Coronary artery (tissue), 2 donors: ENCODE results near the gene NSMF.

Experiments
- DNase-seq: peaks from one replicate; pipeline ENCODE4 v3.0.0-alpha.2; 2017; ENCODE audit warnings: low spot score
- H3K27ac ChIP-seq, 2 donors: fragments of 200-600 bp; sonication (generic); one replicate each; pipeline ENCODE4 v1.5.1; 2016 to 2019
- H3K4me3 ChIP-seq: fragments of 200-600 bp; sonication (generic); 2 replicates; pipeline ENCODE4 v1.5.1; 2016; ENCODE audit warnings: mild to moderate bottlenecking, moderate library complexity
- TF ChIP-seq, protein P1 (sequence below): fragments of 200-600 bp; sonication (generic); IDR thresholded peaks from one replicate; pipeline ENCODE4 v1.5.1; 2019; ENCODE audit warnings: antibody characterized with exemption

NSMF gene

DNA sequence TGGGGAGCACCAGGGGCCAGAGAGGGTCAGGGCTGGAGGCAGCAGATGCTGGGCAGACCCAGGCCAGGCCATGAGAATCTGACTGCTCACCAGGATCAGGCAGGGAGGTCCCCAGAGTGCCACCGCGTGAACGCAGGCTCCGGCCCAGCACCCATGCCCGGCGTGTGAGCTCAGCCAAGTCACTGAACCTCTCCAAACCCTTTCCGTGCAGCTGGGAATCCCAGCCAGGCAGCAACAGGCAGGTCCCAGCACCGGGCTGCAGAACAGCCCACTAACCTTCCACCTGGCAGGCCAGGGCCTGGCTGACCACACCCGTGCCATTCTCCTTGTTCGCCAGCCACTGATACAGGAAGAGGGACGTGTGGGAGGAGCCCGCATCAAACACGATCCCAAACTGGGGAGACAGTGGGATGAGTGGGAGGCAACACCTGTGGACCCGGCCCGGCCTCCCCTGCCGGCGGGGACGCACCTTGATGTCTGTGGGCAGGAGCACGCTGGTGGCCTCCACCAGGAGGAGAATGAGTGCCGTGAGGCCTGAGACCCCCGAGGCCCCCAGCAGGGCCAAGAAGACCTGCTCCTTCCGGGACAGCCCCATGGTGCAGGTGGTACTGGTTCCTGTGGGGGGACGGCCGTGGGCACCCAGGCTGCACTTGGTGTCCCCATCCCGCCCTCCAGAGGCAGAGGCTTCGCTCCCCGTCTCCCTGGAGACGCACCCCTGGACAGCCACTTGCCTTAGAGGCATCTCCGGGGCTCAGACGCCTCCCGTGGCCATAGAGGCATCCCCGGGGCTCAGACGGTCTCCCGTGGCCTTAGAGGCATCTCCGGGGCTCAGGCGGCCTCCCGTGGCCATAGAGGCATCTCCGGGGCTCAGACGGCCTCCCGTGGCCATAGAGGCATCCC, 21.2 kb downstream of the NSMF start:
- no peak overlapping the region for H3K27ac ChIP-seq
- TF ChIP-seq, protein P1, sequence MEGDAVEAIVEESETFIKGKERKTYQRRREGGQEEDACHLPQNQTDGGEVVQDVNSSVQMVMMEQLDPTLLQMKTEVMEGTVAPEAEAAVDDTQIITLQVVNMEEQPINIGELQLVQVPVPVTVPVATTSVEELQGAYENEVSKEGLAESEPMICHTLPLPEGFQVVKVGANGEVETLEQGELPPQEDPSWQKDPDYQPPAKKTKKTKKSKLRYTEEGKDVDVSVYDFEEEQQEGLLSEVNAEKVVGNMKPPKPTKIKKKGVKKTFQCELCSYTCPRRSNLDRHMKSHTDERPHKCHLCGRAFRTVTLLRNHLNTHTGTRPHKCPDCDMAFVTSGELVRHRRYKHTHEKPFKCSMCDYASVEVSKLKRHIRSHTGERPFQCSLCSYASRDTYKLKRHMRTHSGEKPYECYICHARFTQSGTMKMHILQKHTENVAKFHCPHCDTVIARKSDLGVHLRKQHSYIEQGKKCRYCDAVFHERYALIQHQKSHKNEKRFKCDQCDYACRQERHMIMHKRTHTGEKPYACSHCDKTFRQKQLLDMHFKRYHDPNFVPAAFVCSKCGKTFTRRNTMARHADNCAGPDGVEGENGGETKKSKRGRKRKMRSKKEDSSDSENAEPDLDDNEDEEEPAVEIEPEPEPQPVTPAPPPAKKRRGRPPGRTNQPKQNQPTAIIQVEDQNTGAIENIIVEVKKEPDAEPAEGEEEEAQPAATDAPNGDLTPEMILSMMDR, result no peak
- DNase-seq, result no peak

DNA sequence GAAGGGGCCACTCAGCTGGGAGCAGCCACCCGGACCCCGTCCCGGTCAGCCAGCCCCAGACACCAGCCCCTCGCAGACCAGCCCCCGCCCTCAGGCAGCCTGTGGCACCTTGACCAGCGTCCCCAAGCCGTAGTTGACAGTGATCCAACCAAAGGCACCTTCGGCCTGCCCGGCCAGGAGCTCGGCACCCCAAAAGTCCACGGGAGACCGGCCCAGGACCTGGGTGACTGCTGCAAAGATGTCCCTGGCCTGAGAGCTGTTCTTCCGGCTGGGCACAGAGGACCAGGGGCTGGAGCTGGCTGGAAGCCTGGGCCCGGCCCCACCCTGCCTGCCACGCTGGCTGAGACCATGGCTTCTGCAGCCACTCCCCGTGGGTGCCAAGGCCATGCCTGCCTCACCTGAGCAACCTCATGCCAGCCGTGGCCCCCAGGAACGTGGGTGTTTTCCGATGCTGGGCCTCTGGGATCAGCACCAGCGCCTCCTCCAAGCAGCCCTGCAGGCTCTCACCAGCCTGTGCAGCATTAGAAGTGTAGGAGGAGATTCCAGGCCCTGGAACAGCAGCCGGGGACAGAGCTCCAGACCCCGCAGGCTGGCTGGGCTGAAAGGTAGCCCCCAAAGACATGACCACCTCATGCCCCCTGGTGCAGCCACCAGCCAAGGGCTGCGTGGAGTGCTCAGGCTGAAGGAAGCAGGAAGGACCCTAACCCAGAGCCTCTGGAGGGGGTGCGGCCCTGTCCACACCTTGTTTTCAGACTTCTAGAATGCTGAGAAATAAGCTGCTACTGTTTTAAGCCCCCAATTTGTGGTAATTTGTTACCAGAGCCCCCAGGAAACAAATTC, 22.2 kb downstream of the NSMF start:
- no peak overlapping the region for H3K27ac ChIP-seq
- TF ChIP-seq, protein P1, result no peak
- DNase-seq, result no peak

More for the DNA sequence above, 21.2 kb downstream of the NSMF start:
- H3K4me3 ChIP-seq, result no peak overlapping the region

DNA sequence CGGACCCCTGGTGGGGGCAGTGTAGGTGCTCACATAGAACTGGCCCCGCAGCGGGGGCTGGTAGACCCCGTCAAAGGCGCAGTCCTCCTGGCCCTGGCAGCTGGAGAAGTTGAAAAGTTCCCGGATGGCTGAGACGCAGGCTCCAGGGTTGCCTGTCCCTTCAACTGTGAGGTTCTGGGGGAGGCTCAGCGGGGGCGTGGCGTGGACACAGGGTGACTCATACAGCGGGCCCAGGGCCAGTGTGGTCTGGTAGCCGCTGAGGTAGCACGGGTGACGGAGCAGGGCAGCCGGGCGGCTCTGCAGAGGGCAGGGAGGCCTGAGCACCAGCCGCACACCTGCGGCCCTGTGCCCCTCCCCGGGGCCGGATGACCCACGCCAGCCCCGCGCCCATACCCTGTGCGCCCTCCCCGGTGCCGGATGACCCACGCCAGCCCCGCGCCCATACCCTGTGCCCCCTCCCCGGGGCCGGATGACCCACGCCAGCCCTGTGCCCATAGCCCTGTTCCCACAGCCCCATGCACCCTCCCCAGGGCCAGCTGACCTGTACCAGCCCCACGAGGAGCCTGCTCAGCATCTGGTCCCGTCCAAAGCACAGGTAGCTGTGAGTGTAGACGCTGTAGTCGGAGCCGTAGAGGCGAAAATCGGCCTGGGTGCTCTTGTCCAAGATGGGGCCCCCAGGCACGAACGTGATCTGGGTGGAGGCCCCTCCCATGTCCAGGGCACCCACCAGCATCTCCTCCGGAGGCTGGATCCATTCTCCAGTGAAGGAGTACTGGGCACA, 23.0 kb downstream of the NSMF start:
- TF ChIP-seq, protein P1, result no peak
- no peak for DNase-seq
- Histone ChIP-seq H3K4me3 (no peak overlapping the region), H3K27ac (no peak overlapping the region)

More for the DNA sequence above, 22.2 kb downstream of the NSMF start:
- no peak overlapping the region for H3K4me3 ChIP-seq

DNA sequence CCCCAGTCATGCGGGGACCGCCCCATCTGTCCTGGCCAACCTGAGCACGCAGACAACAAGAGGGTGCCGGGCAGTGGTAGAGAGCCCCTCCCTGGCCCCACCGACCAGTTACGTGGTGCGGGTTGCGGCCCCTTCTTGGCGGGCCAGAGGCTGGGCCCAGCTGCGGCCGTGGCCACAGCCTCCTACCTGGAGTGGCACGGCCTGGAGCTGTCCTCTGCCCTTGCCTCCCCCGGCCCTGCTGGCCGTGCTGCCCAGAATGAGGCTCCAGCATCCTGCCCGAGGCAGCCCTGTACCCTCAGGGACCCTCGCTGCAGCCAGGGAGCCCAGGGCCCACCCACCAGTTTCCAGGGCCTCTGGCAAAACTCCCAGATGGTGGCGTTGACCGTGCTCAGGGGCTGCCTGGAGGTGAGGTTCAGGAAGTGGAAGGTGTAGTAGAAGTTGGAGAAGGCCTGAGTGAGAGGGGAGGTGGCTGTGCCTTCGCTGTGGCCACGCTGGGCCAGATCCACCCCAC, 23.7 kb downstream of the NSMF start:
- no peak overlapping the region for H3K27ac ChIP-seq
- TF ChIP-seq, protein P1, result no peak
- no peak overlapping the region for H3K4me3 ChIP-seq
- no peak for DNase-seq

DNA sequence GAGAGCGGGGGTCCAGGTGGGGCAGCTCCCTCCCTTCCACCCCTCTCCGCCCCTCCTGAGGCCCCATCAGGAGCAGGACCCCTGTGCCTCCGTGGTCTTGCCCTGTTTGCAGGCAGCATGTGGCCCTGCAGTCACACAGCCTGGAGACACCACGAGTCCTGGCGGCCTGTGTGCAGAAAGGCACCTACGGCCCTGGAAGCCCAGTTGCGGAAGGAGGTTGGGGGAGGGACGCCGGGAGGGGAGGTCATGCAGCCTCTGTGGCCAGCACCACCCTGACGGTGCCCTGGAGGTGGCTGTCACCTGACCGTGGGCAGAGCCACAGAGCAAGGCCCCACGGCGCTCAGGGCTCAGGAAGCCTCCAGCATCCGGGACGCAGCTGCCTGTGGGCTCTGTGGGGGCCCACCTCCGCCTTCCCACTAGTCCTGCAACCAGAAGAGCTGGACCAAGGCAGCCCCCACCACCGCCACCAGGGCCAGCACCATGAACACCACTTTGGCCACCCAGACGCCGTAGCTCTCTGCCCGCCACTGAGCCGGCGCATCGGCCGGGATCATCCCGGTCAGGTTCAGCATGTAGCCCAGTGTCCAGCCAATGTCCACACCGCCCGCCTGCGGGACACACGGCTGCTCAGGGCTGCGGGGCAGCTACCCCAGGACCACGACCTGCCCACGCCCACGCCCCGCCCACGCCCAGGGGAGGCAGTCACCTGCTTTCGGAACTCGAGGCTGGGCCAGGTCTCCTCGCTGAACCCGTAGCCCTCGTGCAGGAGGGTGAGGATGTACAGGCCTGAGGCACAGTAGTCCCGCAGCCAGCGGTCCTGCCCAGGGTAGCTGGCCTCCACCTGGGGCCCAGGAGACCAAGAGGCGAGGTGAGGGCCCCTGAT, 24.4 kb downstream of the NSMF start:
- no peak for DNase-seq
- Histone ChIP-seq H3K27ac (no peak overlapping the region), H3K4me3 (no peak overlapping the region)
- TF ChIP-seq, protein P1, result no peak

DNA sequence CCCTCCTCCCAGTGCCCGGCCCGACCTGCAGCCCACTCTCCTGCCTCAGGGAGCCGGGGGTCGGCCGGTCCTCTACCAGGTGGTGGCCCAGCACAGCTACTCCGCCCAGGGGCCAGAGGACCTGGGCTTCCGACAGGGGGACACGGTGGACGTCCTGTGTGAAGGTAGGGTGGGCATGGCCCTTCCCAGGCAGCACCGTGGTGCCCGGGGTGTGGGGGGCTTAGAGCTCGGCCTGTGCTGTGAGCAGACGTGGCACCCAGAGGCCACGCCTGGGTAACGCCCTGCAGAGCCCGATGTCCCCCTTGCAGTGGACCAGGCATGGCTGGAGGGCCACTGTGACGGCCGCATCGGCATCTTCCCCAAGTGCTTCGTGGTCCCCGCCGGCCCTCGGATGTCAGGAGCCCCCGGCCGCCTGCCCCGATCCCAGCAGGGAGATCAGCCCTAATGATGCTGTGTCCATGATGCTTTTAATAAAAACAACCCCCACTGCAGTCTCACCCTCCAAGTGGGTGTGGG, 25.2 kb downstream of the NSMF start:
- TF ChIP-seq, protein P1, result no peak
- Histone ChIP-seq H3K27ac (no peak overlapping the region), H3K4me3 (no peak overlapping the region)
- DNase-seq, result no peak
